Vagina (tissue), 2 donors: ENCODE data around the gene RHEB. TPM values are rescaled to one million over a fixed set of nuclear protein-coding genes. Genes with fewer than 3 reads are reported as not detected.

ENCODE experiments used
- DNase-seq, 2 donors: peaks; one replicate each; pipeline ENCODE4 v3.0.0-alpha.2; 2017; ENCODE audit errors: extremely low spot score in 2 of 2
- H3K27ac ChIP-seq: fragments of 200-600 bp; sonication (generic); one replicate; pipeline ENCODE4 v1.5.1; 2019
- H3K27me3 ChIP-seq: fragments of 200-600 bp; sonication (generic); one replicate; pipeline ENCODE4 v1.5.1; 2019
- H3K36me3 ChIP-seq, 2 donors: fragments of 200-600 bp; sonication (generic); one replicate each; pipeline ENCODE4 v1.5.1; 2017 to 2019
- H3K4me1 ChIP-seq: fragments of 200-600 bp; sonication (generic); one replicate; pipeline ENCODE4 v1.5.1; 2019
- H3K4me3 ChIP-seq, 2 donors: fragments of 200-600 bp; sonication (generic); 1 replicate in 1 of 2; 2 replicates in 1 of 2; pipeline ENCODE4 v1.5.1; 2016 to 2019
- H3K9me3 ChIP-seq: fragments of 200-600 bp; sonication (generic); one replicate; pipeline ENCODE4 v1.5.1; 2019
- CTCF ChIP-seq, 3 experiments: fragments of 450-650 bp in 2 of 3; fragments of 200-600 bp in 1 of 3; sonication (generic) in 1 of 3; IDR thresholded peaks; one replicate each; pipeline ENCODE4 v1.5.1; 2017 to 2019; ENCODE audit warnings: antibody characterized with exemption in 3 of 3, mild to moderate bottlenecking in 2 of 3, moderate library complexity in 2 of 3
- POLR2A ChIP-seq, 2 donors: fragments of 450-650 bp; IDR thresholded peaks; one replicate each; pipeline ENCODE4 v1.6.1; 2017; ENCODE audit warnings: antibody characterized with exemption in 2 of 2, mild to moderate bottlenecking in 2 of 2, moderate library complexity in 2 of 2
- POLR2AphosphoS5 ChIP-seq, 2 donors: sonication (generic); formaldehyde crosslinking; IDR thresholded peaks; one replicate each; pipeline ENCODE4 v1.9.0; 2017; ENCODE audit warnings: antibody characterized with exemption in 2 of 2, mild to moderate bottlenecking in 2 of 2, low read depth in 1 of 2; ENCODE audit not compliant: insufficient read depth in 1 of 2
- intact Hi-C: fragments of 100-400 bp; cut with DNase I; formaldehyde crosslinking; loops from one replicate; pipeline ENCODE4 v1.15.1; 2023
- total RNA-seq: library from RNA; depleted of rRNA; stranded (reverse); fragments of >200 nt; gene quantifications from one replicate; pipeline ENCODE4 v1.2.3, GENCODE V29; 2016

Gene RHEB
- total RNA-seq, 1 donor from 2014 or later, result 74.2 TPM

GRCh38 chr7:151461096-151461941, 58.4 kb downstream of the RHEB start:
- no peak for DNase-seq
- TF ChIP-seq POLR2AphosphoS5 (IDR thresholded peaks at IDR 0.05; ENCODE audit: insufficient read depth in 1 of 2, low read depth in 1 of 2) (no peak), CTCF (IDR thresholded peaks at IDR 0.05) (no peak), POLR2A (IDR thresholded peaks at IDR 0.05) (no peak)
- Histone ChIP-seq H3K9me3 (peaks cover 6% of the 10 kb centered on the region), H3K27ac (peak overlapping the region; percentile 83), H3K36me3 (peaks cover 0 to 18% of the 10 kb centered on the region in 2 donors), H3K27me3 (no peaks in the 10 kb centered on the region), H3K4me1 (peaks cover 27% of the 10 kb centered on the region), H3K4me3 (no peak overlapping the region)
- intact Hi-C loops, result loop anchor here (2.0 to 10.0 kb wide), 3 partner anchors 57 to 296 kb away; partner anchors contain the start of gene RHEB

GRCh38 chr7:151460474-151460855, 59.2 kb downstream of the RHEB start:
- intact Hi-C loops, result loop anchor here (2.0 to 10.0 kb wide), 3 partner anchors 58 to 297 kb away; partner anchors contain the start of gene RHEB
- TF ChIP-seq POLR2A (IDR thresholded peaks at IDR 0.05) (no peak), POLR2AphosphoS5 (IDR thresholded peaks at IDR 0.05; ENCODE audit: insufficient read depth in 1 of 2, low read depth in 1 of 2) (no peak), CTCF (IDR thresholded peaks at IDR 0.05) (no peak)
- no peak for DNase-seq

GRCh38 chr7:151459726-151460473, 59.8 kb downstream of the RHEB start:
- Histone ChIP-seq H3K4me3 (peak overlapping the region; percentile 1 to 31), H3K36me3 (peaks cover 0 to 4% of the 10 kb centered on the region in 2 donors), H3K27me3 (no peaks in the 10 kb centered on the region), H3K4me1 (peaks cover 27% of the 10 kb centered on the region), H3K27ac (peak overlapping the region; percentile 83), H3K9me3 (peaks cover 6% of the 10 kb centered on the region)
- intact Hi-C loops, result loop anchor here (2.0 to 10.0 kb wide), 3 partner anchors 59 to 297 kb away; partner anchors contain the start of gene RHEB
- TF ChIP-seq POLR2A (IDR thresholded peaks at IDR 0.05) (no peak), CTCF (IDR thresholded peaks at IDR 0.05) (peak in 1 of 3 experiments; percentile 41), POLR2AphosphoS5 (IDR thresholded peaks at IDR 0.05; ENCODE audit: insufficient read depth in 1 of 2, low read depth in 1 of 2) (peak; percentile 93 to 94)
- DNase-seq, result peak in 1 of 2 donors; percentile 100

More at GRCh38 chr7:151460474-151460855, 59.2 kb downstream of the RHEB start:
- Histone ChIP-seq H3K4me3 (peak overlapping the region; percentile 1 to 31), H3K4me1 (peaks cover 27% of the 10 kb centered on the region), H3K27ac (peak overlapping the region; percentile 83), H3K36me3 (peaks cover 0 to 9% of the 10 kb centered on the region in 2 donors), H3K27me3 (no peaks in the 10 kb centered on the region), H3K9me3 (peaks cover 6% of the 10 kb centered on the region)

GRCh38 chr7:151457534-151457933, 62.2 kb downstream of the RHEB start:
- Histone ChIP-seq H3K4me3 (no peak overlapping the region), H3K36me3 (no peaks in the 10 kb centered on the region), H3K9me3 (peaks cover 3% of the 10 kb centered on the region), H3K27ac (no peak overlapping the region), H3K27me3 (no peaks in the 10 kb centered on the region), H3K4me1 (peaks cover 27% of the 10 kb centered on the region)
- TF ChIP-seq POLR2A (IDR thresholded peaks at IDR 0.05), result no peak
- no peak for TF ChIP-seq CTCF (IDR thresholded peaks at IDR 0.05)
- TF ChIP-seq POLR2AphosphoS5 (IDR thresholded peaks at IDR 0.05; ENCODE audit: insufficient read depth in 1 of 2, low read depth in 1 of 2), result no peak
- DNase-seq, result no peak
- intact Hi-C loops, result no loop called here
